ENCODE results near the gene PSMA6. TPM values are rescaled to one million over a fixed set of nuclear protein-coding genes. Genes with fewer than 3 reads are reported as not detected.

PSMA6 gene
- total and polyA plus RNA-seq, 2 experiments from 2014 or later: 216 to 296 TPM

GRCh38 chr14:35366521-35366976, 74.4 kb downstream of the PSMA6 start:
- Histone ChIP-seq H2AFZ (0 out of 2 replicates have a peak overlapping the region, but pooled peaks have one; percentile 94), H3K4me2 (no peak overlapping the region), H3K4me3 (no peak overlapping the region), H3K79me2 (replicated peaks; ENCODE audit: insufficient read depth) (no peaks in the 10 kb centered on the region), H4K20me1 (replicated peaks; ENCODE audit: insufficient read depth) (no peaks in the 10 kb centered on the region), H3F3A (replicated peaks; ENCODE audit: low read depth) (no peaks in the 10 kb centered on the region), H3K36me3 (ENCODE audit: insufficient read depth) (no peaks in the 10 kb centered on the region), H3K27me3 (ENCODE audit: insufficient read depth) (no peaks in the 10 kb centered on the region), H3K9me2 (ENCODE audit: insufficient read depth) (no peaks in the 10 kb centered on the region), H3K4me1 (ENCODE audit: insufficient read depth) (peaks cover 10% of the 10 kb centered on the region), H3K27ac (ENCODE audit: low read depth) (no peak overlapping the region)
- 0 out of 2 replicates have a peak overlapping the region, but pooled peaks have one; percentile 40 for H3K27ac Mint-ChIP-seq
- H3K36me3 Mint-ChIP-seq (ENCODE audit: low read depth): no peaks in the 10 kb centered on the region; the same call in 2 of the 3 replicates
- H3K9me3 Mint-ChIP-seq: no peaks in the 10 kb centered on the region; the same call in 2 of the 3 replicates
- ATAC-seq (no peak), DNase-seq (ENCODE audit: low spot score) (no peak)
- TF ChIP-seq, protein P1, sequence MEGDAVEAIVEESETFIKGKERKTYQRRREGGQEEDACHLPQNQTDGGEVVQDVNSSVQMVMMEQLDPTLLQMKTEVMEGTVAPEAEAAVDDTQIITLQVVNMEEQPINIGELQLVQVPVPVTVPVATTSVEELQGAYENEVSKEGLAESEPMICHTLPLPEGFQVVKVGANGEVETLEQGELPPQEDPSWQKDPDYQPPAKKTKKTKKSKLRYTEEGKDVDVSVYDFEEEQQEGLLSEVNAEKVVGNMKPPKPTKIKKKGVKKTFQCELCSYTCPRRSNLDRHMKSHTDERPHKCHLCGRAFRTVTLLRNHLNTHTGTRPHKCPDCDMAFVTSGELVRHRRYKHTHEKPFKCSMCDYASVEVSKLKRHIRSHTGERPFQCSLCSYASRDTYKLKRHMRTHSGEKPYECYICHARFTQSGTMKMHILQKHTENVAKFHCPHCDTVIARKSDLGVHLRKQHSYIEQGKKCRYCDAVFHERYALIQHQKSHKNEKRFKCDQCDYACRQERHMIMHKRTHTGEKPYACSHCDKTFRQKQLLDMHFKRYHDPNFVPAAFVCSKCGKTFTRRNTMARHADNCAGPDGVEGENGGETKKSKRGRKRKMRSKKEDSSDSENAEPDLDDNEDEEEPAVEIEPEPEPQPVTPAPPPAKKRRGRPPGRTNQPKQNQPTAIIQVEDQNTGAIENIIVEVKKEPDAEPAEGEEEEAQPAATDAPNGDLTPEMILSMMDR (conservative IDR thresholded peaks at IDR 0.05; ENCODE audit: low read depth in 2 of 2): no peak
- no peak for TF ChIP-seq JUNB (IDR thresholded peaks at IDR 0.05; ENCODE audit: unreplicated experiment)
- TF ChIP-seq ZNF331 (CRISPR knock-in tag; IDR thresholded peaks at IDR 0.05; ENCODE audit: low read depth): no peak
- no peak for TF ChIP-seq NANOG (IDR thresholded peaks at IDR 0.05; ENCODE audit: borderline replicate concordance)
- no peak for TF ChIP-seq EZH2phosphoT487 (IDR thresholded peaks at IDR 0.05; ENCODE audit: unreplicated experiment)
- TF ChIP-seq CREB1 (CRISPR knock-in tag; IDR thresholded peaks at IDR 0.05; ENCODE audit: low read depth): no peak
- no peak for TF ChIP-seq ETS1 (IDR thresholded peaks at IDR 0.05)
- TF ChIP-seq ZNF114 (CRISPR knock-in tag; IDR thresholded peaks at IDR 0.05): no peak
- TF ChIP-seq, protein P2, sequence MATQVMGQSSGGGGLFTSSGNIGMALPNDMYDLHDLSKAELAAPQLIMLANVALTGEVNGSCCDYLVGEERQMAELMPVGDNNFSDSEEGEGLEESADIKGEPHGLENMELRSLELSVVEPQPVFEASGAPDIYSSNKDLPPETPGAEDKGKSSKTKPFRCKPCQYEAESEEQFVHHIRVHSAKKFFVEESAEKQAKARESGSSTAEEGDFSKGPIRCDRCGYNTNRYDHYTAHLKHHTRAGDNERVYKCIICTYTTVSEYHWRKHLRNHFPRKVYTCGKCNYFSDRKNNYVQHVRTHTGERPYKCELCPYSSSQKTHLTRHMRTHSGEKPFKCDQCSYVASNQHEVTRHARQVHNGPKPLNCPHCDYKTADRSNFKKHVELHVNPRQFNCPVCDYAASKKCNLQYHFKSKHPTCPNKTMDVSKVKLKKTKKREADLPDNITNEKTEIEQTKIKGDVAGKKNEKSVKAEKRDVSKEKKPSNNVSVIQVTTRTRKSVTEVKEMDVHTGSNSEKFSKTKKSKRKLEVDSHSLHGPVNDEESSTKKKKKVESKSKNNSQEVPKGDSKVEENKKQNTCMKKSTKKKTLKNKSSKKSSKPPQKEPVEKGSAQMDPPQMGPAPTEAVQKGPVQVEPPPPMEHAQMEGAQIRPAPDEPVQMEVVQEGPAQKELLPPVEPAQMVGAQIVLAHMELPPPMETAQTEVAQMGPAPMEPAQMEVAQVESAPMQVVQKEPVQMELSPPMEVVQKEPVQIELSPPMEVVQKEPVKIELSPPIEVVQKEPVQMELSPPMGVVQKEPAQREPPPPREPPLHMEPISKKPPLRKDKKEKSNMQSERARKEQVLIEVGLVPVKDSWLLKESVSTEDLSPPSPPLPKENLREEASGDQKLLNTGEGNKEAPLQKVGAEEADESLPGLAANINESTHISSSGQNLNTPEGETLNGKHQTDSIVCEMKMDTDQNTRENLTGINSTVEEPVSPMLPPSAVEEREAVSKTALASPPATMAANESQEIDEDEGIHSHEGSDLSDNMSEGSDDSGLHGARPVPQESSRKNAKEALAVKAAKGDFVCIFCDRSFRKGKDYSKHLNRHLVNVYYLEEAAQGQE (IDR thresholded peaks at IDR 0.05; ENCODE audit: unreplicated experiment): no peak
- no peak for TF ChIP-seq ZNF462 (CRISPR knock-in tag; IDR thresholded peaks at IDR 0.05)
- TF ChIP-seq STAT1 (IDR thresholded peaks at IDR 0.05; ENCODE audit: unreplicated experiment): no peak
- H3K27me3 Mint-ChIP-seq (ENCODE audit: insufficient read depth, low read depth, poor library complexity): peaks cover 6% of the 10 kb centered on the region
- no peak overlapping the region for H3K4me3 Mint-ChIP-seq
- H3K4me1 Mint-ChIP-seq: peaks cover 24% of the 10 kb centered on the region

Data from GM23338 (cell line).